ENCODE results near the gene DARS1.

Gene DARS1

GRCh38 chr2:135874777-135875365 lies 110.6 kb downstream of the DARS1 start:
- no peak for DNase-seq

GRCh38 chr2:135870571-135870970 lies 114.9 kb downstream of the DARS1 start:
- DNase-seq: no peak

GRCh38 chr2:135863233-135863632 lies 122.2 kb downstream of the DARS1 start:
- no peak for DNase-seq

- no peak for DNase-seq
Observed at GRCh38 chr2:135862718-135863117, 122.7 kb downstream of the DARS1 start.

All from activated CD4-positive, CD25-positive, alpha-beta regulatory T cell treated with anti-CD3 and anti-CD28 coated beads, Interleukin-2, amount 50 U/mL, for 72 hours (primary cell).